ENCODE results near the gene MID1.

DNA sequence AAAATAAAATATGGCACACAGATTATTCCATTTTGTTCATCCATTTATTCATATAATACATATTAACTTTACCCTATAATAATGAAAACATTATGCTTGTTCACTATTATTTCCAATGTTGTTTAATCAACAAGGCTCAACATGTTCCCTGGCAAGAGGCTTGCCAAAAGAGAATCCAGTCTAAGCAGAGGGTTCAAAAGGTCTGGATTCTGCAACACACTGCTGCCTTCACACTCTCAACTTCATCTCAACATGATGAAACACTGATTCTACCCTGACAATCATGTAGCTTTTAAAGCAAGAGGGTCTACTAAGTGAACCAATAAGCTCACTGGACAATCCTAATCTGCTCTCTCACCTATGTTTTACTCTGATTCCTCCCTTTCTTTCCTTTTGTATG, 101.1 kb downstream of the MID1 start:
- no peak for TF ChIP-seq CTCF (IDR thresholded peaks at IDR 0.05; ENCODE audit: insufficient read depth, low read depth, low read length)
- no peak for TF ChIP-seq EZH2 (IDR thresholded peaks at IDR 0.05; ENCODE audit: insufficient read depth, low read length)

All from astrocyte (in vitro differentiated cells and primary cell).